ENCODE measurements around the gene ANGPTL3. TPM values are rescaled to one million over a fixed set of nuclear protein-coding genes. Genes with fewer than 3 reads are reported as not detected.

Gene ANGPTL3
- total and polyA plus RNA-seq, 10 donors: not detected

DNA sequence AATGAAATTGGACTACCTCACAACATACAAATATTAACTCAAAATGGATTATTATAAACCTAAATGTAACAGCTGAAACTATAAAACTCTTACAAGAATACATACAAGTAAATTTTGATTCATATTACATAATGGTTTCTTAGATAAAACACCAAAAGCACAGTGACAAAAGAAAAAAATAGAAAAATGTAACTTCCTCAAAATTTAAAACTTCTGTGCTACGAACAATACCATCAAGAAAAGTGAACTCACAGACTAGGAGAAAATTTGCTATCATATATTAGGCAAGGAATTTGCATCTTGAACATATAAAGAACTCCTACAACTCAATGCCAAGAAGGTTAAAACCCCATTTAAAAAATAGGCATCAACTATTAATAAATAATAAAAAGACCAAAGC is 31.2 kb downstream of the ANGPTL3 start:
- DNase-seq: no peak
- Histone ChIP-seq H3K9me3 (peaks cover 0 to 5% (median 0%) of the 10 kb centered on the region in 8 donors), H3K36me3 (peaks cover 0 to 59% (median 19%) of the 10 kb centered on the region in 6 donors), H3K27me3 (replicated peaks in 1 of 7) (no peaks in the 10 kb centered on the region), H3K4me1 (no peaks in the 10 kb centered on the region), H3K27ac (no peak overlapping the region), H3K4me3 (no peak overlapping the region)
- 29 to 56% (median 48%) methylated on average over 1 of the region's 1 CpG for WGBS, 5 donors
- intact Hi-C loops (cut with DNase I; ENCODE audit: low total_unique reads): no loop called here
- TF ChIP-seq CTCF (IDR thresholded peaks at IDR 0.05 in 8 of 11, conservative IDR thresholded peaks at IDR 0.05 in 3 of 11): no peak
- TF ChIP-seq POLR2A (IDR thresholded peaks at IDR 0.05): no peak
- TF ChIP-seq POLR2AphosphoS5 (IDR thresholded peaks at IDR 0.05): no peak

DNA sequence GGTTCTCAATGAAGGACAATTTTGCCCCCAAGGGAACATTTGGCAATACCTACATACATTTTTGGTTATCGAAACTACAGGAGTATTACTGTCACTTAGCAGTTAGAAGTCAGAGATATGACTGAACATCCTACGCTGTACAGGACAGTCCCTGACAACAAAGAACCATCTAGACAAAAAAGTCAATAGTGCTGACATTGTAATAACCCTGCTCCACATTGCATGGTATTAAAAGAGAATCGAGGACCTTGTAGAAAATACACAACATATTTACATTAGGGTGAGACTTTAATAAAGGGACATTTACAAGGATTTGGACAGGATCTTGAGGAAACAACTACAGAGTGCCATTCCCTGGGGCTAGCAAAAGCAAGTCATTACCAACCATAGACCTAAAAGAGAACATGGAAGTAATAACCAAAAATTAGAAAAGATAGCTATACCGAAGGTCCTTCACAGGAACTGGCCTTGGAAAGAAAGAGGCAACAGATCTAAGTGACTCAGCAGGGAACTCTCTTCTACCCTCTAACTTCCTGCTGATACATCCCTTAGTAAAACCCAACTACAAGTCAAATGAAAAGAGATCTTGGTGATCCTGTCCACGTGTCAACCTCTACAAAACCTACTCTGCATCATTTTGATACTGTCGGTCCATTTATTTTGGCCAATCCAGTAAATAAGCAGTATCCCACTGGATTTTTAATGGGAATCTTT is 40.2 kb downstream of the ANGPTL3 start:
- Histone ChIP-seq H3K4me3 (no peak overlapping the region), H3K27ac (no peak overlapping the region), H3K4me1 (no peaks in the 10 kb centered on the region), H3K36me3 (peaks cover 0 to 55% (median 16%) of the 10 kb centered on the region in 6 donors), H3K27me3 (replicated peaks in 1 of 7) (no peaks in the 10 kb centered on the region), H3K9me3 (peaks cover 0 to 9% (median 0%) of the 10 kb centered on the region in 8 donors)
- TF ChIP-seq POLR2AphosphoS5 (IDR thresholded peaks at IDR 0.05) (no peak), CTCF (IDR thresholded peaks at IDR 0.05 in 8 of 11, conservative IDR thresholded peaks at IDR 0.05 in 3 of 11) (no peak), POLR2A (IDR thresholded peaks at IDR 0.05) (no peak)
- DNase-seq: no peak
- intact Hi-C loops (cut with DNase I; ENCODE audit: low total_unique reads): no loop called here
- 85 to 91% (median 86%) methylated on average over 6 of the region's 6 CpGs for WGBS, 5 donors

- no peaks in the 10 kb centered on the region for H3K4me1 ChIP-seq
- no peak for DNase-seq
- H3K36me3 ChIP-seq: peaks cover 0 to 62% (median 10%) of the 10 kb centered on the region in 6 donors
- H3K4me3 ChIP-seq: no peak overlapping the region
- WGBS, 5 donors: 88 to 100% (median 98%) methylated on average over 1 of the region's 1 CpG
- H3K27me3 ChIP-seq (replicated peaks in 1 of 7): no peaks in the 10 kb centered on the region
- TF ChIP-seq CTCF (IDR thresholded peaks at IDR 0.05 in 8 of 11, conservative IDR thresholded peaks at IDR 0.05 in 3 of 11) (no peak), POLR2AphosphoS5 (IDR thresholded peaks at IDR 0.05) (no peak), POLR2A (IDR thresholded peaks at IDR 0.05) (no peak)
- H3K9me3 ChIP-seq: peaks cover 0 to 4% (median 0%) of the 10 kb centered on the region in 8 donors
- no peak overlapping the region for H3K27ac ChIP-seq
- intact Hi-C loops (cut with DNase I; ENCODE audit: low total_unique reads): no loop called here
Measured at GRCh38 chr1:62643283-62643682, 46.0 kb downstream of the ANGPTL3 start.

- no peak for DNase-seq
- H3K9me3 ChIP-seq: no peaks in the 10 kb centered on the region
- no peak overlapping the region for H3K4me3 ChIP-seq
- no peaks in the 10 kb centered on the region for H3K27me3 ChIP-seq (replicated peaks in 1 of 7)
- H3K4me1 ChIP-seq: peaks cover 0 to 4% (median 0%) of the 10 kb centered on the region in 6 donors
- H3K27ac ChIP-seq: no peak overlapping the region
- no peak for TF ChIP-seq POLR2AphosphoS5 (IDR thresholded peaks at IDR 0.05)
- no peak for TF ChIP-seq CTCF (IDR thresholded peaks at IDR 0.05 in 8 of 11, conservative IDR thresholded peaks at IDR 0.05 in 3 of 11)
- TF ChIP-seq POLR2A (IDR thresholded peaks at IDR 0.05): no peak
- peaks cover 0 to 24% (median under 1%) of the 10 kb centered on the region in 6 donors for H3K36me3 ChIP-seq
- intact Hi-C loops (cut with DNase I; ENCODE audit: low total_unique reads): no loop called here
Measured at GRCh38 chr1:62652387-62652786, 55.1 kb downstream of the ANGPTL3 start.

All from spleen (tissue), 11 donors.